Stimulated activated naive CD8-positive, alpha-beta T cell treated with anti-CD3 and anti-CD28 coated beads, Interleukin-15, amount 100 ng/mL, for 72 hours (primary cell): Measurements from ENCODE around the gene JARID2.

Experiments used
- ATAC-seq: fragments of 150-1000 bp; cut with Tn5 transposase; 2 replicates; pipeline ENCODE4 v1.10.0; 2021; ENCODE audit warnings: mild to moderate bottlenecking, moderate library complexity
- DNase-seq, 2 donors: peaks; one replicate each; pipeline ENCODE4 v3.0.0; 2021 to 2022
- H3K27ac Mint-ChIP-seq, 2 donors: one replicate each; pipeline ENCODE4 v1.8.0; 2022; ENCODE audit warnings: mild to moderate bottlenecking in 2 of 2, mixed read lengths in 2 of 2, moderate library complexity in 2 of 2
- H3K27me3 Mint-ChIP-seq: one replicate; pipeline ENCODE4 v1.8.0; 2022; ENCODE audit warnings: mixed read lengths
- H3K4me1 Mint-ChIP-seq: one replicate; pipeline ENCODE4 v1.8.0; 2022; ENCODE audit warnings: mild to moderate bottlenecking, mixed read lengths
- H3K4me3 Mint-ChIP-seq, 2 donors: one replicate each; pipeline ENCODE4 v1.8.0; 2022; ENCODE audit warnings: mild to moderate bottlenecking in 2 of 2, mixed read lengths in 2 of 2, moderate library complexity in 1 of 2
- H3K9me3 Mint-ChIP-seq, 2 donors: one replicate each; pipeline ENCODE4 v1.8.0; 2022; ENCODE audit warnings: mixed read lengths in 2 of 2

JARID2 gene

GRCh38 chr6:15480525-15480924, 234.7 kb downstream of the JARID2 start:
- Mint-ChIP-seq H3K27ac (peak overlapping the region in 1 of 2 donors; percentile 10), H3K9me3 (no peaks in the 10 kb centered on the region), H3K27me3 (no peaks in the 10 kb centered on the region), H3K4me1 (peaks cover 56% of the 10 kb centered on the region), H3K4me3 (no peak overlapping the region)
- DNase-seq, result no peak
- ATAC-seq, result no peak

GRCh38 chr6:15481390-15482291, 235.8 kb downstream of the JARID2 start:
- DNase-seq, result peak in 1 of 2 donors; percentile 23
- Mint-ChIP-seq H3K4me3 (peak overlapping the region; percentile 44 to 67), H3K27me3 (no peaks in the 10 kb centered on the region), H3K4me1 (peaks cover 53% of the 10 kb centered on the region), H3K27ac (peak overlapping the region; percentile 30 to 64), H3K9me3 (no peaks in the 10 kb centered on the region)
- peak; percentile 72 for ATAC-seq

GRCh38 chr6:15483060-15483459, 237.2 kb downstream of the JARID2 start:
- Mint-ChIP-seq H3K27me3 (no peaks in the 10 kb centered on the region), H3K27ac (no peak overlapping the region), H3K9me3 (no peaks in the 10 kb centered on the region), H3K4me3 (no peak overlapping the region), H3K4me1 (peaks cover 43% of the 10 kb centered on the region)
- no peak for DNase-seq
- no peak for ATAC-seq

DNA sequence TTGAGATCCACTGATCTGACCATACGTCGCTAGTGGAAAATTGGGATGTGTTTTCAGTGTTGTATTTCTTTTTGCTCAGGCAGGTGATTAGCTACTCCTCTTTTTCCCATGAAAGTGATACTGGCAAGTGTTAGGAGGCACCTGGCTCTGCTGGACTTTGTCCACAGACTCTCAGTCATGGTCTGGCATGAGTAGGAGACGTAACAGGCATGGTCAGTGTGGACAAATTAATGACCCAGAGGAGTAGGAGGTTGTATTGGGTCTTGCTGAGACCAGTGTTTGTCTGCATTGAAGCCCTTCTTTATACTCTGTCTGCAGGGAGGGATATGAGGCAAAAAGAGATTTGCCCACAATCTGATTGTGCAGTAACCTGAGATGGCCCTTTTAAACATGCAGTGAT, 238.3 kb downstream of the JARID2 start:
- DNase-seq (no peak), ATAC-seq (no peak)
- Mint-ChIP-seq H3K27ac (peak overlapping the region; percentile 59 to 76), H3K4me1 (peaks cover 49% of the 10 kb centered on the region), H3K27me3 (no peaks in the 10 kb centered on the region), H3K4me3 (no peak overlapping the region), H3K9me3 (no peaks in the 10 kb centered on the region)

GRCh38 chr6:15484821-15485220, 239.0 kb downstream of the JARID2 start:
- ATAC-seq (no peak), DNase-seq (no peak)
- peaks cover 50% of the 10 kb centered on the region for H3K4me1 Mint-ChIP-seq
- H3K27ac Mint-ChIP-seq, result no peak overlapping the region
- H3K4me3 Mint-ChIP-seq, result no peak overlapping the region
- no peaks in the 10 kb centered on the region for H3K27me3 Mint-ChIP-seq
- H3K9me3 Mint-ChIP-seq, result no peaks in the 10 kb centered on the region

- Mint-ChIP-seq H3K4me1 (peaks cover 50% of the 10 kb centered on the region), H3K27me3 (no peaks in the 10 kb centered on the region), H3K27ac (no peak overlapping the region), H3K4me3 (no peak overlapping the region), H3K9me3 (no peaks in the 10 kb centered on the region)
- DNase-seq (no peak), ATAC-seq (no peak)
Observed at GRCh38 chr6:15485936-15486335, 240.1 kb downstream of the JARID2 start.

- no peak overlapping the region for H3K4me3 Mint-ChIP-seq
- H3K9me3 Mint-ChIP-seq, result no peaks in the 10 kb centered on the region
- no peaks in the 10 kb centered on the region for H3K27me3 Mint-ChIP-seq
- peaks cover 52% of the 10 kb centered on the region for H3K4me1 Mint-ChIP-seq
- ATAC-seq, result no peak
- DNase-seq, result no peak
- H3K27ac Mint-ChIP-seq, result peak overlapping the region in 1 of 2 donors; percentile 26
Observed at GRCh38 chr6:15487262-15487661, 241.4 kb downstream of the JARID2 start.

GRCh38 chr6:15489261-15489962, 243.5 kb downstream of the JARID2 start:
- Mint-ChIP-seq H3K27me3 (no peaks in the 10 kb centered on the region), H3K4me1 (peaks cover 53% of the 10 kb centered on the region), H3K4me3 (no peak overlapping the region), H3K9me3 (no peaks in the 10 kb centered on the region), H3K27ac (peak overlapping the region in 1 of 2 donors; percentile 71)
- DNase-seq, result no peak
- no peak for ATAC-seq

GRCh38 chr6:15490242-15491100, 244.6 kb downstream of the JARID2 start:
- no peak overlapping the region for H3K27ac Mint-ChIP-seq
- no peaks in the 10 kb centered on the region for H3K27me3 Mint-ChIP-seq
- DNase-seq (no peak), ATAC-seq (peak; percentile 26)
- H3K9me3 Mint-ChIP-seq, result no peaks in the 10 kb centered on the region
- no peak overlapping the region for H3K4me3 Mint-ChIP-seq
- H3K4me1 Mint-ChIP-seq, result peaks cover 50% of the 10 kb centered on the region

DNA sequence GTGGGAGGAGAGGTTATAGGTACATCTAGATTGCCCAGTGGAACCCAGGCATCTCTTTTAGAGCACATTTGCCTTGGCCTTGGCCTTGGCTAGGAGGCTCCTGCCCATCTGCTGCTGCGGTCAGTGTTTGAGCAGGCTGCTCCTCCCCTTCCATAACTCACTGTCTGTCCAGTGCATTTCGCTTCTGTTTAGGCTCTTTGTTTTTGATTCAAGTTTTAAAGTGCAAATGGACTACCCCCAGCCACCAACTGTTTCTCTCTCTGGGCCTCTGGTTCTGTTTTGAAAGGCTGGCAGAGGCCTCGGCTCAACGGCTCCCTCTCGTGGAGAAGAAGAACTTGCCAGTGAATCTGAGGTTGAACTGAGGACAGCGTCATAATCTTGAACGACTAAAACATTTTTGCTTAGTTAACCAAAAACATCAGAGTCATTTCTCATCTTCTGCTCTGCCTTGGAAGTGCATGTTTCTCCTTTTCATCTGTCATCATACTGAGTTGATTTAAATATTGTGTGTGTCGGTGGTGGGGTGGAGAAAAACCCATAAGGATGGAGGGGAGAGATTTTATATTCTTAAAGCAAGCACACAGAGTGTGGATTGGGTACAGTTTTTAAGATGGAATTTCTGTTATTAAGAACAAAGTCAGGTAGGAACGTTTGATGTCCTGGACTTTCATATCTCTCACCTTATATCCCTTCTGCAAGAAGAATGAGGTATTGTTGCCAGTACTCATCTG, 245.6 kb downstream of the JARID2 start:
- ATAC-seq, result peak; percentile 83
- peaks cover 50% of the 10 kb centered on the region for H3K4me1 Mint-ChIP-seq
- DNase-seq, result peak; percentile 61 to 72
- no peaks in the 10 kb centered on the region for H3K27me3 Mint-ChIP-seq
- peak overlapping the region in 1 of 2 donors; percentile 94 for H3K27ac Mint-ChIP-seq
- no peak overlapping the region for H3K4me3 Mint-ChIP-seq
- H3K9me3 Mint-ChIP-seq, result no peaks in the 10 kb centered on the region

GRCh38 chr6:15491986-15492269, 246.1 kb downstream of the JARID2 start:
- H3K9me3 Mint-ChIP-seq, result no peaks in the 10 kb centered on the region
- H3K4me1 Mint-ChIP-seq, result peaks cover 50% of the 10 kb centered on the region
- DNase-seq (no peak), ATAC-seq (no peak)
- H3K27me3 Mint-ChIP-seq, result no peaks in the 10 kb centered on the region
- no peak overlapping the region for H3K27ac Mint-ChIP-seq
- H3K4me3 Mint-ChIP-seq, result peak overlapping the region in 1 of 2 donors; percentile 13

DNA sequence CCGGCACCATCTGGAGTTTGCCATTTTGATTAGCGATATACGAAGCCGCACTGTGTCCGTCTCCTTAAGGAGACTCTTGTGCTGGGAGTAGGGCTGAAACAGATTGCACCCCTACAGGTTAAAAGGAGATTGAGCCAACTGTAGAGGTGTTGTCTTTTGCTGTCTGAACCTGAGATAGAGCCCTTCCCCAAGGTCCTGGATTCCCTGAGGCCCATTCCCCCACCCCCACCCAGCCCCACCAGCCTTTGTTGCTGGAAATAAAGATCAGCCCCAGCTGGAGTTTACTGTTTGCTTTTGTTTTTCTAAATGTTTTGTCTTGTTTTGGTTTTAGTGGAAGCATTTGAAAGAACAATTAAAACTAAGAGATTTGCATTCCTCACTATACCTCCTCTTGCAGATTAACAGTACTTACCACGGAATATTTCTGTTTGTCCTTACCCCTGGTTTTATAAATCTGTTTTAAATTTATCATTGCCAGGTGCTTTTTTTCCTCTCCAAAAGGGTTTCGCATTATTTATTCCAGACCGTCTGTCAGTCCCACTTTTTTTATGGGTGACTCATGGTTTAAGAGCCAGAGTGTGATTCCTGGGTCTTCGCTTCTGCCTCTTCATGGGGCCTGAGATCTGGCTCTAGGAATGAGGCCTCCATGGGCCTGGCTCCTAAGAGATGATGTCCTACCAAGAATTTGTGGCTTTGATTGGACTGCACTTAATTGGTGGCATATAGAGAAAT, 247.7 kb downstream of the JARID2 start:
- Mint-ChIP-seq H3K27ac (no peak overlapping the region), H3K27me3 (no peaks in the 10 kb centered on the region), H3K9me3 (no peaks in the 10 kb centered on the region), H3K4me3 (no peak overlapping the region), H3K4me1 (peaks cover 52% of the 10 kb centered on the region)
- no peak for DNase-seq
- no peak for ATAC-seq

DNA sequence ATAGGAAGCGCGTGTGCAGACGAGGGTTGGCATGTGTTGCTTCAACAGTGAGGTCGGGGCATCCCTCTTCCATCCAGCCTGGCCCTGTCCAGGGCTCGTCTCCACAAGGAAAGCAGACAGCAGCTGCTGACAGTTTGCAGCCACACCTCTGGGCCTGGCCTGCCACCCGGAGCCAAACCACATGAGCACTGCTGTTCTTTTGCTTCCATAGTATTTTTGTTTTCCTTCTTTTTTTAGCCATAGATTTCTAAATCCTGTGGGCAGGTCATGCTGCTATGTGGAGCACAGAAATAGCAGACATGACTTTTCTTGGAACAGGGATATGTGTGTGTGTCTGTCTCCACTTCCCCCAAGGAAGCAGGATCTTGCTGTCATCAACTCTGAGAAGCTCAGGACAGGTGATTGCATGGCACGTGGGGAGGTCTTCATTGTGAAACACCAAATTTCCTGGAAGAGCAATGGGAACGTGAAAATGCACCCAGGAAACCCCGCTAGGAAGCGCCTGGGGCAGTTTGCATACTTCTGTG, 249.6 kb downstream of the JARID2 start:
- Mint-ChIP-seq H3K9me3 (no peaks in the 10 kb centered on the region), H3K4me1 (peaks cover 42% of the 10 kb centered on the region), H3K4me3 (no peak overlapping the region), H3K27ac (peak overlapping the region in 1 of 2 donors; percentile 72), H3K27me3 (no peaks in the 10 kb centered on the region)
- ATAC-seq, result no peak
- DNase-seq, result no peak

DNA sequence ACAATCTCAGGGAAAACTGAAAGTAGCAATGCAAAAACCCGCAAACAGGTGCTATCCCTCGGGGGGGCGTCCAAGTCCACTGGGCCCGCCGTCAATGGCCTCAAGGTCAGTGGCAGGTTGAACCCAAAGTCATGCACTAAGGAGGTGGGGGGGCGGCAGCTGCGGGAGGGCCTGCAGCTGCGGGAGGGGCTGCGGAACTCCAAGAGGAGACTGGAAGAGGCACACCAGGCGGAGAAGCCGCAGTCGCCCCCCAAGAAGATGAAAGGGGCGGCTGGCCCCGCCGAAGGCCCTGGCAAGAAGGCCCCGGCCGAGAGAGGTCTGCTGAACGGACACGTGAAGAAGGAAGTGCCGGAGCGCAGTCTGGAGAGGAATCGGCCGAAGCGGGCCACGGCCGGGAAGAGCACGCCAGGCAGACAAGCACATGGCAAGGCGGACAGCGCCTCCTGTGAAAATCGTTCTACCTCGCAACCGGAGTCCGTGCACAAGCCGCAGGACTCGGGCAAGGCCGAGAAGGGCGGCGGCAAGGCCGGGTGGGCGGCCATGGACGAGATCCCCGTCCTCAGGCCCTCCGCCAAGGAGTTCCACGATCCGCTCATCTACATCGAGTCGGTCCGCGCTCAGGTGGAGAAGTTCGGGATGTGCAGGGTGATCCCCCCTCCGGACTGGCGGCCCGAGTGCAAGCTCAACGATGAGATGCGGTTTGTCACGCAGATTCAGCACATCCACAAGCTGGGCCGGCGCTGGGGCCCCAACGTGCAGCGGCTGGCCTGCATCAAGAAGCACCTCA, 250.7 kb downstream of the JARID2 start:
- Mint-ChIP-seq H3K4me1 (peaks cover 31% of the 10 kb centered on the region), H3K27me3 (no peaks in the 10 kb centered on the region), H3K9me3 (no peaks in the 10 kb centered on the region), H3K27ac (peak overlapping the region in 1 of 2 donors; percentile 78), H3K4me3 (no peak overlapping the region)
- DNase-seq, result no peak
- ATAC-seq, result no peak
